GM21717 (cell line): ENCODE measurements around the gene E2F8.

Source experiments
- ATAC-seq: cut with Tn5 transposase; IDR thresholded peaks from one replicate; pipeline ENCODE4 v1.9.1; 2021; ENCODE audit warnings: mild to moderate bottlenecking, moderate library complexity; ENCODE audit not compliant: unreplicated experiment

The E2F8 gene

DNA sequence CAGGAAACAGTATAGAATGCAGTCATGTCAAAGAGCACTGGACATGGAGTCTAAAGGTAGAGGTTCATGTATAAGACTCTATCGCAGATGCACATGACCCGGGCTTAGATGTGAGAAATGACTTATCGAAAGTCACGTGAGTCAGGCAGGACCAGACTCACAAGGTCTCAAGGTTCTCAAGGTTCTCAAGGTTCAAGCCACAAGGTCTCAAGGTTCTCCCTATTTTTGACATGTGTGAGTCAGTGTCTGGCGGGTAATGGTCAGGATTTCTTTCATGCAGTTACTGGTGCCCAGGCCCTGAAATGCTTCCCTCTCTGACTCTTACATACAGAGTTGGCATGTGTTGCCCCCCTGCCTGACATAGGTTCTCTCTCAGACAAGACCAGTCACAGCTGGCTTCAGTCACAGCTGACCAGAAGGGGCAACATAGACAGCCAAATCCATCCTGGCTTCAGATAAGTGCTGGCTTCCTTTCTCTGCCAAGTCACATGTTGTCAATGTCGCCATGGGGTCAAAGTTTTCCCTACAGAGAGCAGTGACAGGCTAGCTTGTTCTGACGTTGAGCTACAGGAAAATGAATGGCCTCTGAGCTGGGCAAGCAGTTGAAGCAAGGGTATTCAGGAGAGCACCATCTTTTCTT is 49.1 kb downstream of the E2F8 start:
- ATAC-seq, result no peak

GRCh38 chr11:19187833-19188258 is 52.9 kb downstream of the E2F8 start:
- no peak for ATAC-seq

GRCh38 chr11:19187114-19187832 is 53.5 kb downstream of the E2F8 start:
- no peak for ATAC-seq

DNA sequence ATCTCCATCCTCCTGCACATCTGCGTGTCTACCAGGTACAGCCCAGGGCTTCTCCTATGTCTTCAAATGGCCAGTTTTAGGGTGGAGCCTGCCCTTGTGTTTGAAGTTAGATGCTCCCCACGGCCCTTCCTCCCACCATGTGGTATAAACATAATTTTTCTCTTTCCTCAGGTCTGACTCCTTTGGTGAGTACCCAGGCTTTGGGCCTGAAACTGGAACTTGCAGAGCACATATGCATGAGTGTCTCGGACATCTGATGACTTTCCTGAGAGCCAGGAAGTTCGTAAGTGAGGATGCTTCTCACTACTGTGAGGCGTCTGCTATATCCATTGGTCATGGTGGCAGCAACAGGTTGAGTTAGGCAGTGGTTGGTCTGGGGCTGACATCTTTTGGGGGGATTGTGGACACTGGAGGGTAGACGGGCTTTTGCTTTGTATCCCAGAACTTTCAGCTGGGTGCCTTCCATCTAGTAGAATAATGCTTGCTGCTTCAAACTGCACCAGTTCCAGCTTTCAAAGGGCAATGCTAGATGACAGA is 55.2 kb downstream of the E2F8 start:
- ATAC-seq, result no peak

DNA sequence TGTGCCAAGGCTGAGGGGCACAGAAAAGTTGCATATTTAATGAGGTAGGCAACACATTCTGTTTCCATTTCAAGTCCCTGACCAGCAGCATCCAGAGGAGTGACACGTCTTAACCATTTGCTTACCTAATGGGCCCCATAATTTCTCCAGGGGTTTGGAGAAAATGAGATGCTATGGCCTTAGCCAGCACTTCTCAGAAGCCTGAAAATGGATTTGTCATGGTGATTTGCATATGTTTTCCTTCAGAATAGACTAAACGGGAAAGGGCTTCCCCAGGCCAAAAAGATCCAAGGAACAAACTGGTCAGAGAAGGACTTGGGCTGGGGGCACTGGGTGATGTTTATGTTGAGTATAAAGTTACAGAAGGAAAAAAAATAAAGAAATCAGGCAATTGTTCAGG is 55.7 kb downstream of the E2F8 start:
- ATAC-seq, result no peak

DNA sequence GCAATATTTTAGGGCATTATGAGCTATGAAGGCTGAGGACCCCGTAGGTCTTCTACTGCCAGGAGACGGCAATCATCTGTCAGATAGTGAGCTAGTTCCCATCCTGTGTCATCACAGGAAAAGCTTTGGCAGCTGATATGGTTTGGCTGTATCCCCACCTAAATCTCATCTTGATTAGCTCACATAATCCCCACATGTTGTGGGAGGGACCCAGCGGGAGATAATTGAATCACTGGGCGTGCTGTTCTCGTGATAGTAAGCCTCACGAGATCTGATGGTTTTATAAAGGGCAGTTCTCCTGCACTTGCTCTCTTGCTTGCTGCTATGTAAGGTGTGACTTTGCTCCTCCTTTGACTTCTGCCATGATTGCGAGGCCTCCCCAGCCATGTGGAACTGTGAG is 57.1 kb downstream of the E2F8 start:
- ATAC-seq, result no peak

- ATAC-seq, result no peak
Observed at GRCh38 chr11:19181531-19182261, 59.0 kb downstream of the E2F8 start.

- ATAC-seq, result no peak
Observed at GRCh38 chr11:19176629-19177186, 64.0 kb downstream of the E2F8 start.
